ENCODE measurements around the gene CYB561D2.

The CYB561D2 gene

GRCh38 chr3:50323614-50324199 lies 27.0 kb upstream of the CYB561D2 start:
- no peak for DNase-seq

- DNase-seq: no peak
Measured at GRCh38 chr3:50324351-50325112, 26.1 kb upstream of the CYB561D2 start.

GRCh38 chr3:50325113-50325480 lies 25.6 kb upstream of the CYB561D2 start:
- DNase-seq: no peak

GRCh38 chr3:50325497-50326181 lies 25.0 kb upstream of the CYB561D2 start:
- no peak for DNase-seq

GRCh38 chr3:50326182-50326541 lies 24.5 kb upstream of the CYB561D2 start:
- DNase-seq: no peak

- no peak for DNase-seq
Measured at GRCh38 chr3:50327129-50327528, 23.5 kb upstream of the CYB561D2 start.

GRCh38 chr3:50327943-50328691 lies 22.5 kb upstream of the CYB561D2 start, which contains the start of gene TUSC2:
Gene TUSC2, minus strand, starts transcription at chr3:50328223. Its CDS starts 124 bp downstream, at chr3:50328099.
- DNase-seq: peak; percentile 78

GRCh38 chr3:50330330-50330729 lies 20.3 kb upstream of the CYB561D2 start:
- no peak for DNase-seq

GRCh38 chr3:50331364-50331907 lies 19.2 kb upstream of the CYB561D2 start:
- no peak for DNase-seq

- no peak for DNase-seq
Measured at GRCh38 chr3:50333744-50334328, 16.8 kb upstream of the CYB561D2 start.

- DNase-seq: no peak
Measured at GRCh38 chr3:50334339-50335075, 16.2 kb upstream of the CYB561D2 start.

GRCh38 chr3:50336452-50337174 lies 14.0 kb upstream of the CYB561D2 start:
- no peak for DNase-seq

- DNase-seq: peak; percentile 88
Measured at GRCh38 chr3:50337175-50337861, 13.3 kb upstream of the CYB561D2 start.

GRCh38 chr3:50338965-50339364 lies 11.7 kb upstream of the CYB561D2 start:
- DNase-seq: no peak

- no peak for DNase-seq
Measured at GRCh38 chr3:50339485-50340146, 11.0 kb upstream of the CYB561D2 start.

GRCh38 chr3:50340147-50340447 lies 10.6 kb upstream of the CYB561D2 start:
- no peak for DNase-seq

GRCh38 chr3:50340448-50341329 lies 10.0 kb upstream of the CYB561D2 start, which contains the start of gene RASSF1:
Gene RASSF1, minus strand, starts transcription at chr3:50340836. Its CDS starts 31 bp downstream, at chr3:50340805.
- peak; percentile 66 for DNase-seq

GRCh38 chr3:50341537-50341936 lies 9.1 kb upstream of the CYB561D2 start:
- no peak for DNase-seq

All from activated gamma-delta T cell (primary cell).